ENCODE data around the gene CARMIL1.

The CARMIL1 gene

DNA sequence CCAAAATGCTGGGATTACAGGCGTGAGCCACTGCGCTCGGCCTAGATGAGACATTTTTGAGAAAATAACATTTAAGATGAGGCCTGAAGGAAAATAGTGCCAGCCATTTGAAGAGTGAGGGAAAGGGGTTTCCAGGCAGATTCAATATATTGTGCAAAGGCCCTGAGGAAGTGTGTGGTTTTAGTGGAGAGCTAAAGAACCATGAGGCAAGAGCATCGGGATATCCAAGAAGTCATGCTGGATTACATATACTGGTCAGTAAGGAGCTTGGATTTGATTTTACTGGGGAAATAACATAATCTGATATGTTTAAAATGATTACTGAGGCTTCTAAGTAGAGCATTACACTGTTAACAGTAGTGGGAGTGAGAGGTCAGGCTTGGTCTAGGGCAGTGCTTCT, 47.0 kb downstream of the CARMIL1 start:
- Histone ChIP-seq H3K4me1 (peaks cover 75% of the 10 kb centered on the region), H3K36me3 (replicated peaks) (no peaks in the 10 kb centered on the region), H3K9me3 (no peaks in the 10 kb centered on the region), H3K4me3 (no peak overlapping the region), H3K27me3 (ENCODE audit: low read depth) (no peaks in the 10 kb centered on the region)
- no peak for DNase-seq (ENCODE audit: low spot score in 2 of 2)
- in situ Hi-C loops (cut with MboI; ENCODE audit: low sequenced_read_pairs): no loop called here

DNA sequence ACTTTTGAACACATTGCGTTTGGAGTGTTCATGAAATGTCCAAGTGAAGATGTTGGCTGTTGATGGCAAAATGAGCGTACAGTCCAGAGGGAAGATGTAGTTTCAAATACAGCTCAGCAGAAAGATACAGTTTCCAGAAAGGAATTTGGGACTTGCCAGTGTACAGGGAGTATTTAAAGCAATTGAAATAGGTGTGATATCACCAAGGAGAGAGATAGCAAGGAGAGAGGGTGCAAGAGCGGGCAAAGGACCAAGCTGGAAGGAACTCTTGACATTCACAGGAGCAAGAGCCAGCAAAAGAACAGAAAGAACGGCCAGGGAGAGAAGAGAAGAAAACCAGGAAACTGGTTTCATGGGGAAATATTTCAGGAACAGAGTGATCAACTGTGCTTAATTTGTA, 47.8 kb downstream of the CARMIL1 start:
- H3K9me3 ChIP-seq: no peaks in the 10 kb centered on the region
- no peaks in the 10 kb centered on the region for H3K36me3 ChIP-seq (replicated peaks)
- peaks cover 82% of the 10 kb centered on the region for H3K4me1 ChIP-seq
- H3K4me3 ChIP-seq: no peak overlapping the region
- H3K27me3 ChIP-seq (ENCODE audit: low read depth): no peaks in the 10 kb centered on the region
- in situ Hi-C loops (cut with MboI; ENCODE audit: low sequenced_read_pairs): no loop called here
- DNase-seq (ENCODE audit: low spot score in 2 of 2): no peak

DNA sequence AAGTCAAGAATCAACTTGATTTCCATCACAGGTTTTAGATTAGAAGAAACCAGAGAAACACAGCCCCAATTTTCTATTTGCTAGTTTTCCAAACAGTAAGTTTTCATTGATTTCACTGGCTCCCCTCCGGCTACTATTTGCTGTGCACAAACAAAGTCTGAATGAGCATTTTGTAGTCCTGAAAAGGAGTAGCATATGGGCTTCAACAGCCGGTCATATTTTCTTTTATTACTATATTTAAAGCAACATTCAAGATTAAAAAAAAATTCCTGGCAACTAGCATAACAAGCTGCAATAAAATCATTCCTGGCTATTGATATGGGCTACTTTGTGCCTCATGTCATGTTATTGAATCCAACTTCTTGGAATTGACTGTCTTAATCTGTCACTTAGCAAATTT, 48.3 kb downstream of the CARMIL1 start:
- H3K27me3 ChIP-seq (ENCODE audit: low read depth): no peaks in the 10 kb centered on the region
- no peaks in the 10 kb centered on the region for H3K9me3 ChIP-seq
- H3K4me3 ChIP-seq: no peak overlapping the region
- in situ Hi-C loops (cut with MboI; ENCODE audit: low sequenced_read_pairs): no loop called here
- H3K4me1 ChIP-seq: peaks cover 82% of the 10 kb centered on the region
- DNase-seq (ENCODE audit: low spot score in 2 of 2): peak in 1 of 2 experiments; percentile 36
- H3K36me3 ChIP-seq (replicated peaks): no peaks in the 10 kb centered on the region

DNA sequence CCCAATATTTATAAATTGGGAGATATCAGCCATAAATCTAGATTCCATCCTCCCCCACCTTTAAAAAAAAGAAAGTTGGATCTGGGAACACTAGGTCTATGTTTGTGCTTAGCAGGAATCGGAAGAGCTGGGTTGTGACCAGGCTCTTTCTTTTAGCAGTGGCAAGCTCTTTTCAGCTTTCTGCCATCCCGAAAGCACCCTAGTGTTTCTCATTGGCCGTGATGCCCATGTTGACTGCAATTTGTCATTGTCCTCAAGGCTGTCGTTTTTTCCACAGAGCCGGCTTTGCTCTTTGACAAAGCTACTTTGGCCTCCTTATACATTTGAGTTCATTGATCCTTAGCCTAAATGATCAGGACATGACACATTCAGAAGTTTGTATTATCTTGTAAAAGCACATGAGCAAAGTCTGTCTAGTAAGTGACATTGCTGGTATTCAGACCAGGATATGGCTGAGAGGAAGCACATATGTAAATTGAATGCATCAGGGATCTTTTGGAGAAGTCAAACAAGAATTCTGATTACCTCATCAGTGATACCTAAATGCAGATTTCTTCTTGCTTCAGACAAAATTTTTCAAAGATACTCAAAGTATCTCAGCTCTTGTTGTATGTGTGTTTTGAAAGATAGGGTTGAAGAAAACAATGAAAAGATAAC, 50.1 kb downstream of the CARMIL1 start:
- H3K4me1 ChIP-seq: peaks cover 84% of the 10 kb centered on the region
- no peaks in the 10 kb centered on the region for H3K27me3 ChIP-seq (ENCODE audit: low read depth)
- in situ Hi-C loops (cut with MboI; ENCODE audit: low sequenced_read_pairs): no loop called here
- H3K9me3 ChIP-seq: no peaks in the 10 kb centered on the region
- no peak overlapping the region for H3K4me3 ChIP-seq
- DNase-seq (ENCODE audit: low spot score in 2 of 2): no peak
- H3K36me3 ChIP-seq (replicated peaks): no peaks in the 10 kb centered on the region

DNA sequence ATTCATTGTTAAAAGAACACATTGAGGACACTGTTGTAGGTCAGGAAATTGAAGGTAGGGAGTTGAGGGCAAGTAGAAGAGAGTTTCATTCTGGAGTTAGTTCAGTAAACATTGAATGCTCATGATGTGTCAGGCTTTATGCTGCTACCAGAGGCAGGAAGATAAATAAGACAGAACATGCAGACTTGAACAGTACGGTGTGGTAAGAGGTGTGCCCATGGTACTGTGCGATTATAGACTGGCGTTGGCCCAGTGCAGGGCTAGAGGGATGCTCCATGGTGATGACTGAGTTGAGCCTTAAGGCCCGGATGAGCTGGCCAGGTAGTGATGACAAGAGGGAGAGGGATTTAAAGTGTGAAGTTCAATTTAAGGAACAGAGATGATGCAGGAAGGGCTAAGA, 50.8 kb downstream of the CARMIL1 start:
- Histone ChIP-seq H3K36me3 (replicated peaks) (no peaks in the 10 kb centered on the region), H3K27me3 (ENCODE audit: low read depth) (no peaks in the 10 kb centered on the region), H3K4me1 (peaks cover 84% of the 10 kb centered on the region), H3K9me3 (no peaks in the 10 kb centered on the region), H3K4me3 (no peak overlapping the region)
- no peak for DNase-seq (ENCODE audit: low spot score in 2 of 2)
- in situ Hi-C loops (cut with MboI; ENCODE audit: low sequenced_read_pairs): no loop called here

DNA sequence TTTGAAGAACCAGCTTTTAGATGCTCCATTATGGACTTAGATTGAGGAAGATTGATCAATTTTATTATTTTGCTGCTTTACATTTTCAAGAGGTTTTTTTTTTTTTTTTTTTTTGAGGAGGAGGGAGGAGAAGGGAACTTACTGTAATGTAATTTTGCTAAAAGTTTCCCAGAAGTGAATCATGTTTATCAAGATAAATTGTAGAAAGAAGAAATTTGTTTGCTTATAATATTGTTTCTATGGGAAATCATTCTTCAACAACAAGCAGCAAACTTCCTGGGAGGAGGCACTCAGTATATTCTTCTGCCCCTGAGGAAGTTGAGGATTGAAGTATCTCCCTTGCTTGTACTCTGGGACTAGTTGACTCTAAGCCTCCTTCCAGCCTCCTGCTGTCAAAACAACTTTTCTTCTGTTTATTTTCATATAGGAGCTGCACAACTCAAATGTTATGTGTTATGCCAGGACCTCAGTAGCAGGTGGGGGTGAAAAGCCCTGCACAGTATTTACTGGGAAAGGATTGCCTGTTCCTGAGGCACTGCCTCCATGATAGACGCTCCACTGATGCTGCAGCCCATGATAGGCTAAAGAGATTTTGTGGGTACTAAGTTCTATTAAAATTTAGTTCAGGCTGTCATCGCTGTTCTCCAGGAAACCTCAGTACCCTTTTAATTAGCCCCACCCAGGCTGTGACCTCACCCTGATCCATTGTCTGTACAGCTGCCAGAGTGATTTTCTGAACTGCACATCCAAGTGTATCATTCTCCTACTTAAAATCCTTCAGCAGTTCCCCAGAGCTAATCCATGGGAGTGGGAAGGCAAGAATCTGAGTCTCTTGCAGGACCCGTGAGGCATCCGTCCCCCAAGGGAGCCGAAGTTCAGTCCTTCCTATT, 51.9 kb downstream of the CARMIL1 start:
- Histone ChIP-seq H3K4me1 (peaks cover 84% of the 10 kb centered on the region), H3K4me3 (no peak overlapping the region)

DNA sequence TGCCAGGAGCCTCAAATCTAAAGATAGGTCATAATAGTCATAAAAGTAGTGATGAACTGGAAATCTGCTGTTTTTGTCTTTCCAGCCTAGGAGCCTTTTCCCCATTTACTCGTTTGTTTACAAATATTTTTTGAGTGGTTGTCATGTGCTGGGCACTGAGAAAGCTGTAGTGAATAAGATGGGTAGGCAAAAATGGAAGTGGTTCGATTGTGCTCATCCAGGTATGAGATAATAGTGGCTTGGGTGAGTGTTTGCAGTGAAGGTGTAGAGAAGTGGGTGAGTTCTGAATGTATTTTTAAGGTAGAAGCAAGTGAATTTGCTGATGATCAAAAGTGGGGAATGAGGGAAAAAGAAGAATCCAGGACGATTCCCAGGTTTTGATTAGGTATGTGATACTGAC, 53.0 kb downstream of the CARMIL1 start:
- in situ Hi-C loops (cut with MboI; ENCODE audit: low sequenced_read_pairs): no loop called here
- peaks cover 79% of the 10 kb centered on the region for H3K4me1 ChIP-seq
- no peaks in the 10 kb centered on the region for H3K9me3 ChIP-seq
- H3K4me3 ChIP-seq: no peak overlapping the region
- H3K36me3 ChIP-seq (replicated peaks): no peaks in the 10 kb centered on the region
- no peak for DNase-seq (ENCODE audit: low spot score in 2 of 2)
- no peaks in the 10 kb centered on the region for H3K27me3 ChIP-seq (ENCODE audit: low read depth)

More for the DNA sequence above, 51.9 kb downstream of the CARMIL1 start:
- no peaks in the 10 kb centered on the region for H3K27me3 ChIP-seq (ENCODE audit: low read depth)
- H3K36me3 ChIP-seq (replicated peaks): no peaks in the 10 kb centered on the region
- H3K9me3 ChIP-seq: no peaks in the 10 kb centered on the region
- peak; percentile 79 to 92 for DNase-seq (ENCODE audit: low spot score in 2 of 2)
- in situ Hi-C loops (cut with MboI; ENCODE audit: low sequenced_read_pairs): no loop called here

DNA sequence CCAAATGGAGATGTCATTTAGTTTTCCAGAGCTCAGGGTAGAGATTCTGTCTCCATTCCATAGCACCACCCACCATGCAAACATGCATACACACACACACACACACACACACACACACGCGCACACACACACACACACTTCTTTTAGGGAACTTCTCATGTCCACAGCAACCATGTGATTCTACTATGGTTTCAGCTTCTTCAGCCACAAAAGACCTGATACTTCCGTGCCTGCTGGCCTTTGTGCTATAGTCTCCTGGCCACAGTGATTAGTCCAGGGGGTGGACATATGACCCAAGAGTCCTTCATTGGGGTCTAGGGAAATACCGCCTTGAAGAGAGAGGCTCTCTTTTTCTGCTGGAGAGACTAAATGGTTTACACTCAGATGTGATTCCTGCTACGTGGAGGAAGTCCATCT, 53.5 kb downstream of the CARMIL1 start:
- in situ Hi-C loops (cut with MboI; ENCODE audit: low sequenced_read_pairs): no loop called here
- Histone ChIP-seq H3K27me3 (ENCODE audit: low read depth) (no peaks in the 10 kb centered on the region), H3K9me3 (no peaks in the 10 kb centered on the region), H3K36me3 (replicated peaks) (no peaks in the 10 kb centered on the region), H3K4me3 (no peak overlapping the region), H3K4me1 (peaks cover 79% of the 10 kb centered on the region)
- no peak for DNase-seq (ENCODE audit: low spot score in 2 of 2)

DNA sequence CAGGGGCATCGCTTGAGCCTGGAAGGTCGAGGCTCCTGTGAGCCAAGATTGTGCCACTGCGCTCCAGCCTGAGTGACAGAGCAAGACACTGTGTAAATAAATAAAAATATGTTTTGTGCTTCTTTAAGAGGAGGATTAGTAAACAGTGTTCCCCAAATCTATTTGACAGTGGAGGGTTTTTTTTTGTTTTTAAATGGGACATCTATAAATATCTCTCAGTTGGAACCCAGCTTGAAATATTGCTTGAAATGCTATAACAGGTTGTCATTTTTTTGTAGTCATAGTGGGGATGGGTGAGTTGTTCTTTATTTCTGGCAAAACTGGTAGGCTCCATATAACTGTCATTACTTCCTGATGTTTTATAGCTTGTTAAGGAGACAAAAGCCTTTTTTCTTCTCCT, 54.3 kb downstream of the CARMIL1 start:
- no peaks in the 10 kb centered on the region for H3K9me3 ChIP-seq
- no peaks in the 10 kb centered on the region for H3K27me3 ChIP-seq (ENCODE audit: low read depth)
- DNase-seq (ENCODE audit: low spot score in 2 of 2): no peak
- no peaks in the 10 kb centered on the region for H3K36me3 ChIP-seq (replicated peaks)
- in situ Hi-C loops (cut with MboI; ENCODE audit: low sequenced_read_pairs): no loop called here
- peaks cover 72% of the 10 kb centered on the region for H3K4me1 ChIP-seq
- no peak overlapping the region for H3K4me3 ChIP-seq

DNA sequence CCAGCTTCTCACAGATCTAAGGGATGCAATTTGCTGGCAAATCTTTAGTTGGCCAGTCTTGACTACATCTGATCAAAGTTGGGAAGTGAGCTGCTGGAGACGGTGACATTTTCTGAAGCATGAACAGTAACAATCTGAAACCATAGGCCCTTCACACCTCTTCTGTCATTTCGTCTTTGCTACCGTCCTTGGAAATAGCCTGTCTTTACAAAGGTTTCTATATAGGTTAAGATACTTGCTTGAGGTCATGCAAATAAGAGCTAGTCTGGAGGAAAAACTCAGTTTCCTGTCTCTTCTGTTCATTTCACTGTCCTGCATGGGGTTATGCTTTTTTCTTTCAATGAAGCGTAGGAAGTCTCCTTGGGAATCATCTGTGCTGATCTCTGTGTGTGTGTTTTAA, 55.6 kb downstream of the CARMIL1 start:
- Histone ChIP-seq H3K9me3 (no peaks in the 10 kb centered on the region), H3K27me3 (ENCODE audit: low read depth) (no peaks in the 10 kb centered on the region), H3K4me3 (no peak overlapping the region), H3K4me1 (peaks cover 59% of the 10 kb centered on the region), H3K36me3 (replicated peaks) (no peaks in the 10 kb centered on the region)
- in situ Hi-C loops (cut with MboI; ENCODE audit: low sequenced_read_pairs): no loop called here
- DNase-seq (ENCODE audit: low spot score in 2 of 2): no peak

DNA sequence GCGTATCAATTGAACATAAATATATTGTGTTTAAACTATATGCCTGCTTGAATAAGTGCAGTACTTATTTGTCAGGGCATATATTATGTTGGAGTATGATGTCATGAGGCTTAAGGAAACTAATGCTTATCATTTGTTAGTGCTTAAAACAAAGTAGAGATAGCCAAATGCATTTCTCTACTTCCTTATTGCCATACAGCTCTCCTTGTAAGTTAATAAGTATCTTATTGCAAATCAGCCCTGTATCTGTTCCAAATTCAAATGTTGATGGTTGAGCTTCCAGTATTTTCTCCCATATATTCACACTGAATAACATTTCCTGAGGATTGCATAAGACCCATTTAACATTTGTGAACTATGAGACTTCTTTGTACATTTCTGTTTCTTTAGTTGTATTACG, 57.8 kb downstream of the CARMIL1 start:
- peaks cover 59% of the 10 kb centered on the region for H3K4me1 ChIP-seq
- no peak overlapping the region for H3K4me3 ChIP-seq
- H3K36me3 ChIP-seq (replicated peaks): no peaks in the 10 kb centered on the region
- no peak for DNase-seq (ENCODE audit: low spot score in 2 of 2)
- in situ Hi-C loops (cut with MboI; ENCODE audit: low sequenced_read_pairs): no loop called here
- no peaks in the 10 kb centered on the region for H3K27me3 ChIP-seq (ENCODE audit: low read depth)
- no peaks in the 10 kb centered on the region for H3K9me3 ChIP-seq

DNA sequence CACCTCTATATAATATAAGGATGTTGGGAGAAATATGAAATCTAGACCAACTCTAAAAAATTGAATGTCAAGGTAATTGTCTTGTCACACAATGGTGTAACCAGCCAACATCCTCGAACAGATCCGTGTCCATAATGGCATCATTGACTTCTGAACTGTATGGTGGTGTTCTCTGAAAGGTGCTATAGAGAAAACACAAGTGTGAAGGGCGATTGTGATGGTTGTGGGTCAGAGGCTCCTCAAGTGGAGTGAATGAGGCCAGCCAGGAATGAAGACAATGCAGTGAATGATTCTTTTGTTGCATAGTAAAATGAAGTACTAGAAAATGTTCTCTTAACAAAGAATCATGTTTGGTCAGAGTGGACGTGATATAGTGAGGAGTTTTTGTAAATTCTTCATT, 58.3 kb downstream of the CARMIL1 start:
- Histone ChIP-seq H3K4me1 (peaks cover 59% of the 10 kb centered on the region), H3K36me3 (replicated peaks) (no peaks in the 10 kb centered on the region), H3K4me3 (no peak overlapping the region), H3K27me3 (ENCODE audit: low read depth) (no peaks in the 10 kb centered on the region), H3K9me3 (no peaks in the 10 kb centered on the region)
- in situ Hi-C loops (cut with MboI; ENCODE audit: low sequenced_read_pairs): no loop called here
- peak in 1 of 2 experiments; percentile 41 for DNase-seq (ENCODE audit: low spot score in 2 of 2)

DNA sequence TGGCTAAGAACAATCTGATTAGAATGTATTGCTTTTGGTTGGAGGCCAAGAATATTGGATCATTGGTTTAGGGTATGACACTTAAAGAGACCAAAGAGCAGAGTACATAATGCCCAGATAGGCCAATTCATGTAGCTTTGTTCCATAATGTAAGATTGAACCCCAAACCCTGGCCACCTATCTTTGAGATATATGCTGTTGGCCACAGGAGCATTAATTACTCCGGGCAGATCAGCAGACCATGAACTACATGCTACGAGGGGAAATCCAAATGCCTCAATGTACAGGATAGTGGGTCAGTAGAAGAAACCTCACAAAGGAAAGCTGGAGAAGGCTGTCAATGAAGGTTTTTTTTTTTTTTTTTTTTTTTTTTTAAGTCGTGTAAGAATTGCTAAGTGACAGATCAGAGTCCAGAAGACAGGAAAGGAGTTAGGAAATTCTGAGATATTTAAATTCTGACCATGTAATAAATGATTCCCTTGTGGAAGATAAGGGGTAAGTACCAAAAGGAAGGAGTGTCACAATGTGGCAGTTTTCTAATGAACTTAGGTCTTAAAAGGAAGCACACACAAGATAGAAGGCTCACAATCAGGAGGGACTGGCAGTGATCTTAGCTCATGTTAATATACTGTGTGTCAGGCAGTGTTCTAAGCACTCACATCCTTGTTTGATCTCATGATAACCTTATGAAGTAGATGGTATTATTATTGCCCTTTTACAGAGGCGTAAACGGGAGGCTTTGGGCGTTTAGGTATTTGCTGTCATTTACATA, 61.4 kb downstream of the CARMIL1 start:
- H3K4me3 ChIP-seq: no peak overlapping the region
- H3K27me3 ChIP-seq (ENCODE audit: low read depth): no peaks in the 10 kb centered on the region
- H3K4me1 ChIP-seq: peaks cover 37% of the 10 kb centered on the region
- in situ Hi-C loops (cut with MboI; ENCODE audit: low sequenced_read_pairs): no loop called here
- DNase-seq (ENCODE audit: low spot score in 2 of 2): no peak
- H3K9me3 ChIP-seq: no peaks in the 10 kb centered on the region
- no peaks in the 10 kb centered on the region for H3K36me3 ChIP-seq (replicated peaks)

DNA sequence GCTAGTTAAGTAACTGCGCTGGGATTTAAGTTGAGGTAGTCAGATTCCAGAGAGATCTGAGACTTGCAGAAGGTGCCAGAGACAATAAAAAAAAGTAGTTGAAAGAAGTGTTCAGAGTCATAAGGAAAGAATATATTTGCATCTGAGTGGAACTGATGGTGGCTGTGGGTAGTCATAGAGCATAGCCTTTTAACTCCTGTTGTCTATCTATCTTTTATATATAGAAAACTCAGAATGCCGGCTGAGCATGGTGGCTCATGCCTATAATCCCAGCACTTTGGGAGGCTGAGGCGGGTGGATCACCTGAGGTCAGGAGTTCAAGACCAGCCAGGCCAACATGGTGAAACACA, 62.0 kb downstream of the CARMIL1 start:
- in situ Hi-C loops (cut with MboI; ENCODE audit: low sequenced_read_pairs): no loop called here

More for the DNA sequence above, 62.0 kb downstream of the CARMIL1 start:
- DNase-seq (ENCODE audit: low spot score in 2 of 2): peak in 1 of 2 experiments; percentile 44
- H3K4me1 ChIP-seq: peaks cover 40% of the 10 kb centered on the region
- H3K4me3 ChIP-seq: no peak overlapping the region
- H3K36me3 ChIP-seq (replicated peaks): no peaks in the 10 kb centered on the region
- no peaks in the 10 kb centered on the region for H3K9me3 ChIP-seq
- no peaks in the 10 kb centered on the region for H3K27me3 ChIP-seq (ENCODE audit: low read depth)

Data from HAP-1 (cell line).